Lower lobe of right lung (tissue), 2 donors: ENCODE measurements around the gene PLEKHA6. TPM values are rescaled to one million over a fixed set of nuclear protein-coding genes. Genes with fewer than 3 reads are reported as not detected.

Experiments
- ATAC-seq, 2 donors: fragments of 200-7000 bp; cut with Tn5 transposase; one replicate each; pipeline ENCODE4 v1.9.1; 2020 to 2022; ENCODE audit warnings: mild to moderate bottlenecking in 2 of 2, moderate library complexity in 2 of 2
- DNase-seq: peaks from one replicate; pipeline ENCODE4 v3.0.0-alpha.2; 2020
- H3K27ac ChIP-seq: fragments of 200-600 bp; one replicate; pipeline ENCODE4 v1.8.0; 2022
- H3K27me3 ChIP-seq: fragments of 200-600 bp; one replicate; pipeline ENCODE4 v1.8.0; 2022; ENCODE audit warnings: low read depth
- H3K36me3 ChIP-seq: fragments of 200-600 bp; one replicate; pipeline ENCODE4 v1.8.0; 2022; ENCODE audit warnings: mild to moderate bottlenecking
- H3K4me1 ChIP-seq: fragments of 200-600 bp; one replicate; pipeline ENCODE4 v1.8.0; 2022
- H3K4me3 ChIP-seq: fragments of 200-600 bp; one replicate; pipeline ENCODE4 v1.8.0; 2022; ENCODE audit warnings: mild to moderate bottlenecking
- H3K9me3 ChIP-seq: fragments of 200-600 bp; one replicate; pipeline ENCODE4 v1.8.0; 2022
- CTCF ChIP-seq: fragments of 200-600 bp; IDR thresholded peaks from one replicate; pipeline ENCODE4 v1.8.0; 2022; ENCODE audit warnings: antibody characterized with exemption, mild to moderate bottlenecking
- intact Hi-C: fragments of 100-400 bp; cut with DNase I; formaldehyde crosslinking; loops from one replicate; pipeline ENCODE4 v1.11.0; 2022
- total RNA-seq: library from RNA; stranded (reverse); fragmentation: NEBNext Ultra II Directional; extraction: Animal tissue kit (Norgen Biotek cat#: 25700); gene quantifications from one replicate; pipeline ENCODE4 v1.2.1, GENCODE V29; 2021
- donor health status: DM: no; HTN: yes; CAD: no; lungs with severe emphysema.

Gene PLEKHA6
- total RNA-seq, 1 donor from 2014 or later: 7.6 TPM

DNA sequence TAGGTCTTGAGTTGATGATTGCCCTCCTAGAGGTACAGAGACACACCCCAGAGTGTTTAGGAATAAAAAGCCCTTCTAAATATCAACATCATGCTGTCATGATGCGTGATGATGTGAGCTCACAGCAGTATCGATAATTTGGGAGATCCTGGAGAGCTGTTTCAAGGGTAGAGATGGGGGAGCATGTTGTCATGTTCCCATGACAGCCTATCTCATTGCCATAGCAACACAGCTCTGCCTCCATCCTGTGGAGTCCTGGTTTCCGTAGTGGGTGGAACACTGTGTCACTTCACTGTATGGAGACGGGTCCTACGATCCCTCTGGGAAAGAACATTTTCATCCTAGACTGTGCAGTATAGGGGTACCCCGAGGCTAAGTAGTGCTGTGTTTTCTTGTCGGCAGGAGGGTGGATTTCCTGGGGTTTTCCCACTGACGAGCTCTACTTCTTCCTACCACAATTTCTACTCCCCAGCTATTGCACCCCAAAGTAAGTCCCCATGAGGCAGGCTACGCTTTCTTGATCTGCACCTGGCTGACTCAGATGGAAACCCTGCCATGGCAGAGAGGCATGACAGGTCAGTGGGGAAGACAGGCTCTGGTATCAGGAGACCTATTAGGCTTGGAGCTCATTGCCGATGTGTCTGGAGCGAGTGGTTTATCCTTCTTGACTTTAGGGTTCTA is 170.6 kb downstream of the PLEKHA6 start:
- Histone ChIP-seq H3K27ac (no peak overlapping the region), H3K27me3 (peaks cover 50% of the 10 kb centered on the region)
- no peak for DNase-seq

DNA sequence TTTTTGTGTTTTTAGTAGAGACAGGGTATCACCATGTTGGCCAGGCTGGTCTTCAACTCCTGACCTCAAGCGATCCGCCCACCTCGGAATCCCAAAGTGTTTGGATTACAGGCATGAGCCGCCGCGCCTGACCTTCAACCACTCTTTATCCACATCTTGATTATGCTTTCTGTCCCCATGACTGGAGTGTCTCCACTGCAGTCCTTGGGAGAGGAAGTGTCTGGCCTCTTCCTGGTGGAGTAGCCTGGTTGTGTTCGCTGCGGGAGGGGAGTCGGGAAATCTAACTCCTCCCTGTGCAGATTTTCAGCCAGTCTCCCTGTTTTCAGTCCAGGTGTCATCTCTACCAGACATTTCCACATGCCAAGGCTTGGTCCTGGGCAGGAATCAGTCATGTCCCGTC is 173.1 kb downstream of the PLEKHA6 start:
- TF ChIP-seq CTCF: no peak
- ATAC-seq (no peak), DNase-seq (no peak)
- Histone ChIP-seq H3K27me3 (peaks cover 46% of the 10 kb centered on the region), H3K36me3 (no peaks in the 10 kb centered on the region), H3K4me1 (peaks cover 11% of the 10 kb centered on the region), H3K4me3 (no peak overlapping the region), H3K9me3 (no peaks in the 10 kb centered on the region), H3K27ac (no peak overlapping the region)
- intact Hi-C loops: no loop called here

More for the DNA sequence above, 170.6 kb downstream of the PLEKHA6 start:
- H3K9me3 ChIP-seq: no peaks in the 10 kb centered on the region
- H3K4me3 ChIP-seq: no peak overlapping the region
- no peak for TF ChIP-seq CTCF
- H3K36me3 ChIP-seq: no peaks in the 10 kb centered on the region
- ATAC-seq: no peak
- intact Hi-C loops: no loop called here
- peaks cover 11% of the 10 kb centered on the region for H3K4me1 ChIP-seq

- intact Hi-C loops: no loop called here
- H3K4me1 ChIP-seq: no peaks in the 10 kb centered on the region
- H3K9me3 ChIP-seq: no peaks in the 10 kb centered on the region
- no peak overlapping the region for H3K4me3 ChIP-seq
- ATAC-seq (no peak), DNase-seq (no peak)
- TF ChIP-seq CTCF: no peak
- H3K27me3 ChIP-seq: peaks cover 10% of the 10 kb centered on the region
- no peak overlapping the region for H3K27ac ChIP-seq
- no peaks in the 10 kb centered on the region for H3K36me3 ChIP-seq
Measured at GRCh38 chr1:204181116-204181515, 178.6 kb downstream of the PLEKHA6 start.

- no peak for TF ChIP-seq CTCF
- DNase-seq (peak; percentile 4), ATAC-seq (no peak)
- peaks cover 8% of the 10 kb centered on the region for H3K27me3 ChIP-seq
- H3K27ac ChIP-seq: no peak overlapping the region
- intact Hi-C loops: no loop called here
- no peaks in the 10 kb centered on the region for H3K9me3 ChIP-seq
- no peaks in the 10 kb centered on the region for H3K4me1 ChIP-seq
- H3K4me3 ChIP-seq: no peak overlapping the region
- H3K36me3 ChIP-seq: no peaks in the 10 kb centered on the region
Measured at GRCh38 chr1:204180133-204180532, 179.6 kb downstream of the PLEKHA6 start.

GRCh38 chr1:204178487-204179281 is 181.0 kb downstream of the PLEKHA6 start:
- H3K36me3 ChIP-seq: no peaks in the 10 kb centered on the region
- no peaks in the 10 kb centered on the region for H3K4me1 ChIP-seq
- peak; percentile 12 for DNase-seq
- H3K4me3 ChIP-seq: no peak overlapping the region
- no peak for ATAC-seq
- peaks cover 8% of the 10 kb centered on the region for H3K27me3 ChIP-seq
- intact Hi-C loops: no loop called here
- no peak overlapping the region for H3K27ac ChIP-seq
- H3K9me3 ChIP-seq: no peaks in the 10 kb centered on the region
- TF ChIP-seq CTCF: no peak
